HG03045 (cell line): ENCODE results near the gene SAFB.
A peak's percentile ranks its signal among the peaks of the same experiment; 100 is the strongest.
"Not testable (repeated sequence)": the region's sequence is repeated elsewhere in the genome, so short reads cannot be mapped to it uniquely, and the experiment has no call there.

Experiments used
- ATAC-seq: cut with Tn5 transposase; IDR thresholded peaks from one replicate; pipeline ENCODE4 v1.9.1; 2021; ENCODE audit warnings: mild to moderate bottlenecking, moderate library complexity; ENCODE audit not compliant: unreplicated experiment

SAFB gene

GRCh38 chr19:5682107-5682482 is 59.2 kb downstream of the SAFB start:
- ATAC-seq, result no peak

GRCh38 chr19:5683177-5683886 is 60.4 kb downstream of the SAFB start:
- ATAC-seq, result no peak

GRCh38 chr19:5684694-5685430 is 62.0 kb downstream of the SAFB start:
- ATAC-seq, result no peak

GRCh38 chr19:5686326-5686646 is 63.4 kb downstream of the SAFB start:
- ATAC-seq, result no peak

- ATAC-seq, result peak; percentile 36
These were observed 63.9 kb downstream of the SAFB start for GRCh38 chr19:5686647-5687359.

- peak; percentile 0 for ATAC-seq
These were observed 64.7 kb downstream of the SAFB start for GRCh38 chr19:5687360-5688198.

GRCh38 chr19:5688262-5688881 is 65.5 kb downstream of the SAFB start:
- not testable (repeated sequence) for ATAC-seq

- peak; percentile 45 for ATAC-seq
These were observed 67.5 kb downstream of the SAFB start, which contains the start of gene RPL36 for GRCh38 chr19:5690125-5690954. Gene RPL36, plus strand, starts transcription at chr19:5690295. Its CDS starts 213 bp downstream, at chr19:5690508.

- no peak for ATAC-seq
These were observed 68.3 kb downstream of the SAFB start for GRCh38 chr19:5690955-5691821.

GRCh38 chr19:5691822-5692722 is 69.2 kb downstream of the SAFB start:
- ATAC-seq, result no peak

GRCh38 chr19:5692723-5693194 is 69.9 kb downstream of the SAFB start:
- no peak for ATAC-seq

GRCh38 chr19:5693195-5694166 is 70.6 kb downstream of the SAFB start:
- ATAC-seq, result no peak

GRCh38 chr19:5694167-5694955 is 71.5 kb downstream of the SAFB start:
- no peak for ATAC-seq

GRCh38 chr19:5694956-5695648 is 72.2 kb downstream of the SAFB start:
- no peak for ATAC-seq

- no peak for ATAC-seq
These were observed 72.8 kb downstream of the SAFB start for GRCh38 chr19:5695649-5696195.
